GM21423 (cell line): ENCODE data around the gene SLC8A2.

Experiments
- ATAC-seq: cut with Tn5 transposase; IDR thresholded peaks from one replicate; pipeline ENCODE4 v1.9.1; 2021; ENCODE audit warnings: mild to moderate bottlenecking, moderate library complexity; ENCODE audit not compliant: unreplicated experiment

SLC8A2 gene

DNA sequence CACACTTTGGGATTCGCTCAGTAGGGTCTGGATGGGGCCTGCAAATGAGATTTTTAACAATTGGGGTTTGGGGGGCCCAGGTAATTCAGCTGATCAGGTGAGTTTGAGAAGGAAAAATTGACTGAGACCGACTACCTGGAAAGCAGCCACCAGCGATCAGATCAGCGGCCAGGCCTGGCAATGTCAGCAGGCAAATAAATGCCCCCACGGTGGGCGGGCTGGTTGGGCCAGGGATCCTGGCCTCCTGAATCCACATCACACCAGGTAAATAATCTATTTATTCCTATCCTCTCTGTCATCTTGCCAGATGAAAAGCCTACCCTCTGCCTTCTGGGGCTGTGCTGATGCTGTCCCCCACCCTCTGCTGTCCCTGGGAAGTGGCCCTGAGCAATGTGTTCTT lies 33.8 kb upstream of the SLC8A2 start:
- no peak for ATAC-seq

- ATAC-seq = no peak
These were observed 32.1 kb upstream of the SLC8A2 start for GRCh38 chr19:47503826-47504150.

- ATAC-seq = no peak
These were observed 31.6 kb upstream of the SLC8A2 start for GRCh38 chr19:47503130-47503825.

- no peak for ATAC-seq
These were observed 28.5 kb upstream of the SLC8A2 start for GRCh38 chr19:47499863-47500830.

DNA sequence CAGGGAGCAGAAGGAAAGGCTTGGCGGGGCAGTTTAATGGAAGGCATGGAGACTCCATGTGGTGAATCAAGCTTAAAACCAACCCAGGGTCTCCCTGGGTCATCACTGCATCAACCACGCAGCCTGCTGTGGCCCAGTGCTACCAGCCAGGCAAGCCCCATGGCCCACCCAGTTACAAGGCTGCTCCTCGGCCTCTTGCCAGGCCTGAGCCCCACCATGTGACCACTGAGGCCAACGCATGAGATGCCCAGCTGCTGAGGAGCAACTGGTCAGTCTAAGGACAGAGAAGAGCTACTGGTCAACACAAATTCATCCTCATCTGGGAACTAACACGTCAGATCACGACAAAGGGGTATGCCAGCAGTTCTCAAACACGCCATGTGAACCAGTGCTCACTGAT lies 27.7 kb upstream of the SLC8A2 start:
- ATAC-seq = no peak

DNA sequence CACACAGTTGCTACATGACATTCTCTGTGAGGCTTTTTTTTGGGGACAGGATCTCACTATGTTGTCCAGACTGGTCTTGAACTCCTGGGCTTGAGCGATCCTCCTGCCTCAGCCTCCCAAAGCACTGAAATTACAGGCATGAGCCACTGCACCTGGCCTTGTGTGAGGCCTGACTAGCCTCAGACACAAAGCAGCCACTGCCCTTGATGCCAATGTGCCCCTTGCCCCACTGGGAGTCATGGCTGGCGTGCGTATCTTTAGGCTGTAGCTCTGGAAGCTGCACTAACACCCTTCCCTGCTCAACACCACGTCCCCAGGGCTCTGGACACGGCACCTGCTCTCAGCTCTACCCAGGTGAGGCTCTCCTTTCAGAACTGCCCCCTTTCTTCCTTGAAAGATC lies 26.9 kb upstream of the SLC8A2 start:
- ATAC-seq = no peak

- no peak for ATAC-seq
These were observed 26.3 kb upstream of the SLC8A2 start for GRCh38 chr19:47497821-47498520.

GRCh38 chr19:47497050-47497766 lies 25.5 kb upstream of the SLC8A2 start:
- ATAC-seq = no peak

- ATAC-seq = no peak
These were observed 24.0 kb upstream of the SLC8A2 start for GRCh38 chr19:47495478-47496372.

DNA sequence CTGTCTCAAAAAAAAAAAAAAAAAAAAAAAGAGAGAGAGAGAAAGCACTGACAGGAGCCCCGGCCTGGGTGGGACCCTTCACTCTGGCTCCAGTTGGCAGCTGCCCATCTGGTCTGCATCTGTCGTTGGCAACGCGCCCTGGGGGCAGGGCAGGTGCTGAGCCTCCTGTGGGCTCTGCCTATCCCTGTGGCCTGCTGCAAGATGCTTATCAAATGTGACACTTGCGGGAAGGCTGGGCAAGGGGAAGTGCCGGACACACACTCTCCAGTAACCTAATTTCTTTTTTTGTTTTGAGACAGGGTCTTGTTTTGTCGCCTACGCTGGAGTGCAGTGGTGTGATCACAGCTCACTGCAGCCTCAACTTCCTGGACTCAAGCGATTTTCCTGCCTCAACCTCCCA lies 23.0 kb upstream of the SLC8A2 start:
- no peak for ATAC-seq

- no peak for ATAC-seq
These were observed 22.5 kb upstream of the SLC8A2 start for GRCh38 chr19:47494211-47494547.

- ATAC-seq = no peak
These were observed 21.9 kb upstream of the SLC8A2 start for GRCh38 chr19:47493378-47494210.

DNA sequence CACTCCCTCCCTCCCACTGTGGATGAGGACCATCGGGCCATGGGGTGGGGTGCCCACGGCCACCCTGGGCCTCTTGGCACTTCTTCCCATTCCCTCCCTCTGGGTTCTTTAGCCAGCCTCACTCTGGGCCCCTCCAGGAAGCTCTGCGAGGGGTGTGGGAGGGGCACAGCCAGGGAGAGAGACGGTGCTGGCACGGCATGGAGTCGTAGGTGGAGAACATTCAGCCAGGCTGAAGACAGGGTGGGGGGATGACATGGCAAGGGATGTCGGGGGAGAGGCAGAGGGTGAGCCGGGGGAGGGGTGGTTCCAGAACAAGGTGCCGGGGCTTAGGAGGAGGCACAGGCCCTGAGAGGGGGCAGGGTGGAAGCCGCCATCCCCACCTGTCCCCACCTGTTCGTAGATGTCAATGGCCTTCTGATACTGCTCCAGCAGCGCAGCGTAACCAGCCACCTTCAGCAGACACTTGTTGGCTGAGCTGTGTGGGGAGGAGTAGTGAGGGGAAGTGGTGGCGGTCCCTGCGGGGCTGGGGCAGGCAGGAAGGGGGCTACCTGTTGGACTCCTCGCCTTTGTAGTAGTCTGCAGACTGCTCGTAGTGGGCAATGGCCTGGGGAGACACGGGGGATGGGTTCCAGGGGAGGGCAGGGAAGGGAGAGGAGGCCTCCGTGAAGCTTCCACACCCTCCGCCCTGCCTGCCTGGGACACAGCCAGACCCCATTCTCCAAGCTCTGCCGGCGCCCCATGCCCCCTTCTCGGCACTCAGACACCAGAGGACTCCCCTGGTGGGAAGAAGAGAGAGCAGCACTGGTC lies 21.1 kb upstream of the SLC8A2 start:
- ATAC-seq = no peak

- no peak for ATAC-seq
These were observed 20.4 kb upstream of the SLC8A2 start for GRCh38 chr19:47492137-47492533.

GRCh38 chr19:47491358-47492136 lies 19.9 kb upstream of the SLC8A2 start:
- no peak for ATAC-seq

- ATAC-seq = no peak
These were observed 19.2 kb upstream of the SLC8A2 start for GRCh38 chr19:47490847-47491246.

GRCh38 chr19:47490031-47490430 lies 18.3 kb upstream of the SLC8A2 start:
- ATAC-seq = no peak
